HepG2 (cell line): Measurements from ENCODE around the gene NUDT19. TPM values are rescaled to one million over a fixed set of nuclear protein-coding genes. Genes with fewer than 3 reads are reported as not detected.

Experiments
- CSRNP2 ChIP-seq: sonication (generic); formaldehyde crosslinking; conservative IDR thresholded peaks from 2 replicates; pipeline ENCODE4 v1.8.0; 2022; ENCODE audit warnings: low read depth, missing genetic modification reagents
- HNF1A ChIP-seq, 2 experiments: sonication (generic) in 1 of 2; formaldehyde crosslinking in 1 of 2; IDR thresholded peaks; 2 replicates each; pipeline versions ENCODE4 v1.4.0 to v1.6.1; 2016 to 2020; ENCODE audit warnings: borderline replicate concordance in 1 of 2, low read depth in 1 of 2, mild to moderate bottlenecking in 1 of 2, missing genetic modification reagents in 1 of 2
- HNRNPK ChIP-seq: fragments of 200-400 bp; formaldehyde crosslinking; IDR thresholded peaks from 2 replicates; pipeline ENCODE4 v1.6.1; 2018; ENCODE audit warnings: low read length, low read depth, moderate library complexity, mild to moderate bottlenecking; ENCODE audit not compliant: poor library complexity, severe bottlenecking
- MTA1 ChIP-seq: sonication (generic); formaldehyde crosslinking; IDR thresholded peaks from 2 replicates; pipeline ENCODE4 v1.4.0; 2020; ENCODE audit warnings: missing genetic modification reagents, mild to moderate bottlenecking, borderline replicate concordance
- RFXAP ChIP-seq: sonication (generic); formaldehyde crosslinking; IDR thresholded peaks from 2 replicates; pipeline ENCODE4 v1.4.0; 2020; ENCODE audit warnings: missing genetic modification reagents, borderline replicate concordance
- ZNF260 ChIP-seq: sonication (generic); formaldehyde crosslinking; IDR thresholded peaks from 2 replicates; pipeline ENCODE4 v1.4.0; 2020; ENCODE audit warnings: missing genetic modification reagents, low read depth, mild to moderate bottlenecking, borderline replicate concordance
- ZNF441 ChIP-seq: sonication (generic); formaldehyde crosslinking; IDR thresholded peaks from 2 replicates; pipeline ENCODE4 v1.7.0; 2021; ENCODE audit warnings: missing genetic modification reagents, borderline replicate concordance
- ZNF577 ChIP-seq: sonication (generic); formaldehyde crosslinking; IDR thresholded peaks from 2 replicates; pipeline ENCODE4 v1.4.0; 2020; ENCODE audit warnings: mild to moderate bottlenecking, low read depth, missing genetic modification reagents, borderline replicate concordance
- ZNF782 ChIP-seq: sonication (generic); formaldehyde crosslinking; IDR thresholded peaks from 2 replicates; pipeline ENCODE4 v1.4.0; 2020; ENCODE audit warnings: missing genetic modification reagents, mild to moderate bottlenecking, borderline replicate concordance
- polyA plus RNA-seq, 8 experiments: library from polyadenylated mRNA; depleted of rRNA in 3 of 8; stranded (reverse) in 7 of 8; unstranded in 1 of 8; fragments of >200 nt; fragmentation: Illumina TruSeq in 4 of 8; extraction: Trizol in 4 of 8; gene quantifications; 2 replicates each; pipeline versions ENCODE4 v1.2.1 to v1.2.3, GENCODE V29; 2011 to 2016; ENCODE audit warnings: low read depth in 4 of 8, missing spikeins in 1 of 8, mixed read lengths in 1 of 8; ENCODE audit not compliant: insufficient read depth in 1 of 8
- total RNA-seq, 5 experiments: library from RNA; depleted of rRNA; stranded (reverse); fragments of >200 nt; fragmentation: Illumina TruSeq; extraction: Trizol; gene quantifications; 2 replicates each; pipeline ENCODE4 v1.2.3, GENCODE V29; 2016; ENCODE audit warnings: low read depth in 1 of 5
- TF ChIP-seq, protein P1 (sequence below), 2 experiments: fragments of 450-650 bp in 1 of 2; sonication (generic) in 1 of 2; formaldehyde crosslinking; IDR thresholded peaks; 2 replicates each; pipeline versions ENCODE4 v1.5.0 to v1.8.0; 2020 to 2022; ENCODE audit warnings: mild to moderate bottlenecking in 1 of 2, missing genetic modification reagents in 1 of 2
- TF ChIP-seq, protein P2 (sequence below): sonication (generic); formaldehyde crosslinking; IDR thresholded peaks from 2 replicates; pipeline ENCODE4 v1.5.0; 2020; ENCODE audit warnings: mild to moderate bottlenecking, missing genetic modification reagents, borderline replicate concordance

Gene NUDT19
- total and polyA plus RNA-seq, 2 of the 13 experiments (the other 11 are each of a cell fraction or from before 2014, with no cell fraction given), result 3.1 to 3.6 TPM

GRCh38 chr19:32735936-32736335 lies 44.3 kb downstream of the NUDT19 start (continued):
- TF ChIP-seq, protein P1, sequence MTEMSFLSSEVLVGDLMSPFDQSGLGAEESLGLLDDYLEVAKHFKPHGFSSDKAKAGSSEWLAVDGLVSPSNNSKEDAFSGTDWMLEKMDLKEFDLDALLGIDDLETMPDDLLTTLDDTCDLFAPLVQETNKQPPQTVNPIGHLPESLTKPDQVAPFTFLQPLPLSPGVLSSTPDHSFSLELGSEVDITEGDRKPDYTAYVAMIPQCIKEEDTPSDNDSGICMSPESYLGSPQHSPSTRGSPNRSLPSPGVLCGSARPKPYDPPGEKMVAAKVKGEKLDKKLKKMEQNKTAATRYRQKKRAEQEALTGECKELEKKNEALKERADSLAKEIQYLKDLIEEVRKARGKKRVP (CRISPR knock-in tag; IDR thresholded peaks at IDR 0.05), result no peak
- TF ChIP-seq ZNF782 (no peak), ZNF260 (no peak), CSRNP2 (CRISPR knock-in tag) (no peak), HNF1A (IDR thresholded peaks at IDR 0.05; ENCODE audit: low read depth) (no peak), HNF1A (CRISPR knock-in tag; IDR thresholded peaks at IDR 0.05; ENCODE audit: borderline replicate concordance) (no peak), RFXAP (CRISPR knock-in tag) (no peak), MTA1 (CRISPR knock-in tag) (no peak), HNRNPK (no peak), ZNF441 (no peak), ZNF577 (CRISPR knock-in tag) (no peak)
- TF ChIP-seq, protein P2, sequence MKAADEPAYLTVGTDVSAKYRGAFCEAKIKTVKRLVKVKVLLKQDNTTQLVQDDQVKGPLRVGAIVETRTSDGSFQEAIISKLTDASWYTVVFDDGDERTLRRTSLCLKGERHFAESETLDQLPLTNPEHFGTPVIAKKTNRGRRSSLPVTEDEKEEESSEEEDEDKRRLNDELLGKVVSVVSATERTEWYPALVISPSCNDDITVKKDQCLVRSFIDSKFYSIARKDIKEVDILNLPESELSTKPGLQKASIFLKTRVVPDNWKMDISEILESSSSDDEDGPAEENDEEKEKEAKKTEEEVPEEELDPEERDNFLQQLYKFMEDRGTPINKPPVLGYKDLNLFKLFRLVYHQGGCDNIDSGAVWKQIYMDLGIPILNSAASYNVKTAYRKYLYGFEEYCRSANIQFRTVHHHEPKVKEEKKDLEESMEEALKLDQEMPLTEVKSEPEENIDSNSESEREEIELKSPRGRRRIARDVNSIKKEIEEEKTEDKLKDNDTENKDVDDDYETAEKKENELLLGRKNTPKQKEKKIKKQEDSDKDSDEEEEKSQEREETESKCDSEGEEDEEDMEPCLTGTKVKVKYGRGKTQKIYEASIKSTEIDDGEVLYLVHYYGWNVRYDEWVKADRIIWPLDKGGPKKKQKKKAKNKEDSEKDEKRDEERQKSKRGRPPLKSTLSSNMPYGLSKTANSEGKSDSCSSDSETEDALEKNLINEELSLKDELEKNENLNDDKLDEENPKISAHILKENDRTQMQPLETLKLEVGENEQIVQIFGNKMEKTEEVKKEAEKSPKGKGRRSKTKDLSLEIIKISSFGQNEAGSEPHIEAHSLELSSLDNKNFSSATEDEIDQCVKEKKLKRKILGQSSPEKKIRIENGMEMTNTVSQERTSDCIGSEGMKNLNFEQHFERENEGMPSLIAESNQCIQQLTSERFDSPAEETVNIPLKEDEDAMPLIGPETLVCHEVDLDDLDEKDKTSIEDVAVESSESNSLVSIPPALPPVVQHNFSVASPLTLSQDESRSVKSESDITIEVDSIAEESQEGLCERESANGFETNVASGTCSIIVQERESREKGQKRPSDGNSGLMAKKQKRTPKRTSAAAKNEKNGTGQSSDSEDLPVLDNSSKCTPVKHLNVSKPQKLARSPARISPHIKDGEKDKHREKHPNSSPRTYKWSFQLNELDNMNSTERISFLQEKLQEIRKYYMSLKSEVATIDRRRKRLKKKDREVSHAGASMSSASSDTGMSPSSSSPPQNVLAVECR, result no peak
